GM23338 (cell line): ENCODE measurements around the gene TMEM125. TPM values are rescaled to one million over a fixed set of nuclear protein-coding genes. Genes with fewer than 3 reads are reported as not detected.

Experiments
- ATAC-seq: fragments of 200-7000 bp; cut with Tn5 transposase; 3 replicates; pipeline ENCODE4 v1.9.1; 2020
- DNase-seq: peaks from one replicate; pipeline ENCODE4 v3.0.0-alpha.2; 2015; ENCODE audit warnings: low spot score
- H2AFZ ChIP-seq: fragments of 200-600 bp; sonication (generic); 2 replicates; pipeline ENCODE4 v1.8.0; 2016; ENCODE audit warnings: antibody characterized with exemption, mild to moderate bottlenecking, moderate library complexity
- H3F3A ChIP-seq: fragments of 200-600 bp; sonication (generic); replicated peaks from 2 replicates; pipeline ENCODE4 v1.8.0; 2017; ENCODE audit warnings: antibody characterized with exemption, mixed run types, low read depth
- H3K27ac ChIP-seq: fragments of 200-600 bp; sonication (generic); 2 replicates; pipeline ENCODE4 v1.6.1; 2016; ENCODE audit warnings: low read depth
- H3K27me3 ChIP-seq: fragments of 200-600 bp; sonication (generic); 2 replicates; pipeline ENCODE4 v1.8.0; 2016; ENCODE audit warnings: mild to moderate bottlenecking, mixed run types, moderate library complexity; ENCODE audit not compliant: insufficient read depth
- H3K36me3 ChIP-seq: fragments of 200-600 bp; sonication (generic); 2 replicates; pipeline ENCODE4 v1.8.0; 2016; ENCODE audit warnings: mild to moderate bottlenecking; ENCODE audit not compliant: insufficient read depth
- H3K4me1 ChIP-seq: fragments of 200-600 bp; sonication (generic); 2 replicates; pipeline ENCODE4 v1.8.0; 2016; ENCODE audit warnings: mild to moderate bottlenecking, moderate library complexity; ENCODE audit not compliant: insufficient read depth
- H3K4me2 ChIP-seq: fragments of 200-600 bp; sonication (generic); 2 replicates; pipeline ENCODE4 v1.7.1; 2017; ENCODE audit warnings: mixed run types
- H3K4me3 ChIP-seq: fragments of 200-600 bp; sonication (generic); 2 replicates; pipeline ENCODE4 v1.6.1; 2016; ENCODE audit warnings: mixed run types
- H3K79me2 ChIP-seq: fragments of 200-600 bp; sonication (generic); replicated peaks from 2 replicates; pipeline ENCODE4 v1.8.0; 2017; ENCODE audit warnings: mild to moderate bottlenecking; ENCODE audit not compliant: insufficient read depth
- H3K9me2 ChIP-seq: fragments of 200-600 bp; sonication (generic); 2 replicates; pipeline ENCODE4 v1.8.0; 2017; ENCODE audit not compliant: insufficient read depth
- H4K20me1 ChIP-seq: fragments of 200-600 bp; sonication (generic); replicated peaks from 2 replicates; pipeline ENCODE4 v1.8.0; 2017; ENCODE audit warnings: mild to moderate bottlenecking; ENCODE audit not compliant: insufficient read depth
- H3K27ac Mint-ChIP-seq: 2 replicates; pipeline ENCODE4 v1.8.0; 2020; ENCODE audit warnings: inconsistent platforms, mild to moderate bottlenecking, moderate library complexity, mixed read lengths
- H3K27me3 Mint-ChIP-seq: 3 replicates; pipeline ENCODE4 v1.8.0; 2022; ENCODE audit warnings: low read depth, mild to moderate bottlenecking, moderate library complexity, mixed read lengths, inconsistent platforms; ENCODE audit not compliant: insufficient read depth, poor library complexity
- H3K36me3 Mint-ChIP-seq: 3 replicates; pipeline ENCODE4 v1.8.0; 2021; ENCODE audit warnings: low read depth, mild to moderate bottlenecking, inconsistent platforms, moderate library complexity, mixed read lengths
- H3K4me1 Mint-ChIP-seq: 3 replicates; pipeline ENCODE4 v1.8.0; 2020; ENCODE audit warnings: mild to moderate bottlenecking, inconsistent platforms, mixed read lengths
- H3K4me3 Mint-ChIP-seq: 3 replicates; pipeline ENCODE4 v1.8.0; 2021; ENCODE audit warnings: moderate library complexity, mild to moderate bottlenecking, inconsistent platforms, mixed read lengths
- H3K9me3 Mint-ChIP-seq: 3 replicates; pipeline ENCODE4 v1.8.0; 2020; ENCODE audit warnings: moderate library complexity, mild to moderate bottlenecking, inconsistent platforms, mixed read lengths
- CREB1 ChIP-seq: fragments of 250-450 bp; sonication (Bioruptor Pico); IDR thresholded peaks from 2 replicates; pipeline ENCODE4 v1.5.0; 2020; ENCODE audit warnings: low read depth, mild to moderate bottlenecking, moderate library complexity
- EZH2 ChIP-seq: fragments of 200-600 bp; sonication (generic); IDR thresholded peaks from one replicate; pipeline ENCODE4 v1.8.0; 2017; ENCODE audit warnings: antibody characterized with exemption, mild to moderate bottlenecking, low read depth; ENCODE audit not compliant: unreplicated experiment
- EZH2phosphoT487 ChIP-seq: fragments of 200-600 bp; sonication (generic); IDR thresholded peaks from one replicate; pipeline ENCODE4 v1.8.1; 2018; ENCODE audit warnings: antibody characterized with exemption; ENCODE audit not compliant: unreplicated experiment
- JUNB ChIP-seq: IDR thresholded peaks from one replicate; pipeline ENCODE4 v1.6.1; 2016; ENCODE audit warnings: antibody characterized with exemption; ENCODE audit not compliant: unreplicated experiment
- STAT1 ChIP-seq: IDR thresholded peaks from one replicate; pipeline ENCODE4 v1.6.1; 2016; ENCODE audit warnings: antibody characterized with exemption; ENCODE audit not compliant: unreplicated experiment
- polyA plus RNA-seq: library from polyadenylated mRNA; unstranded; fragments of >200 nt; fragmentation: Nextera tagmentation; extraction: Ambion mirVana; gene quantifications from 2 replicates; pipeline ENCODE4 v1.2.1, GENCODE V29; 2016
- total RNA-seq: library from RNA; depleted of rRNA; stranded (reverse); fragments of >200 nt; shearing (Covaris generic); gene quantifications from 2 replicates; pipeline ENCODE4 v1.2.3, GENCODE V29; 2014
- TF ChIP-seq, protein P1 (sequence below): fragments of 250-450 bp; sonication (Bioruptor Pico); IDR thresholded peaks from 2 replicates; pipeline ENCODE4 v1.5.0; 2020; ENCODE audit warnings: mild to moderate bottlenecking, moderate library complexity
- TF ChIP-seq, protein P2 (sequence below), 2 experiments: fragments of 200-600 bp in 1 of 2; sonication (generic) in 1 of 2; conservative IDR thresholded peaks; 2 replicates each; pipeline versions ENCODE4 v1.5.1 to v1.6.1; 2016 to 2017; ENCODE audit warnings: antibody characterized with exemption in 2 of 2, low read depth in 2 of 2, mild to moderate bottlenecking in 2 of 2, moderate library complexity in 1 of 2
- TF ChIP-seq, protein P3 (sequence below): IDR thresholded peaks from one replicate; pipeline ENCODE4 v1.6.1; 2018; ENCODE audit warnings: antibody characterized with exemption; ENCODE audit not compliant: unreplicated experiment

TMEM125 gene
- total and polyA plus RNA-seq, 2 experiments from 2014 or later, result 16.8 to 39.3 TPM

DNA sequence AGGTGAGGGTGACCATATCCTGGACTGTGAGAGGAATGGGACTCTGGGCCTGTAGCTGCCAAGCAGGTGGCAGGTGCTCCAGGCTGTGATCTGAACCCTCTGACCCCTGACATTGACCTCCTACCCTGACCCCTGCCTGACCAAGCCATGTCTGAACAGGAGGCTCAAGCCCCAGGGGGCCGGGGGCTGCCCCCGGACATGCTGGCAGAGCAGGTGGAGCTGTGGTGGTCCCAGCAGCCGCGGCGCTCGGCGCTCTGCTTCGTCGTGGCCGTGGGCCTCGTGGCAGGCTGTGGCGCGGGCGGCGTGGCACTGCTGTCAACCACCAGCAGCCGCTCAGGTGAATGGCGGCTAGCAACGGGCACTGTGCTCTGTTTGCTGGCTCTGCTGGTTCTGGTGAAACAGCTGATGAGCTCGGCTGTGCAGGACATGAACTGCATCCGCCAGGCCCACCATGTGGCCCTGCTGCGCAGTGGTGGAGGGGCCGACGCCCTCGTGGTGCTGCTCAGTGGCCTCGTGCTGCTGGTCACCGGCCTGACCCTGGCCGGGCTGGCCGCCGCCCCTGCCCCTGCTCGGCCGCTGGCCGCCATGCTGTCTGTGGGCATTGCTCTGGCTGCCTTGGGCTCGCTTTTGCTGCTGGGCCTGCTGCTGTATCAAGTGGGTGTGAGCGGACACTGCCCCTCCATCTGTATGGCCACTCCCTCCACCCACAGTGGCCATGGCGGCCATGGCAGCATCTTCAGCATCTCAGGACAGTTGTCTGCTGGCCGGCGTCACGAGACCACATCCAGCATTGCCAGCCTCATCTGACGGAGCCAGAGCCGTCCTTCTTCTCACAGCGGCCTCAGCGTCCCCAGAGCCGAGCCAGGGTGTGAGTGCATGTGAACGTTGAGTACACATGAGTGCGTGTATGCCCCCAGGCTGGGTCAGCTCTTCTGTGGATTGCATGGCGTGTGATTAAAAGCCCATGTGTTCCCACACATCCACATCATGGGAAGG lies 3.1 kb downstream of the TMEM125 start:
- Histone ChIP-seq H3K79me2 (0 out of 2 replicates have a peak, but pooled peaks cover 3% of the 10 kb centered on the region), H3K4me1 (peaks cover 16% of the 10 kb centered on the region), H3K4me3 (no peak overlapping the region), H4K20me1 (no peaks in the 10 kb centered on the region), H3K36me3 (no peaks in the 10 kb centered on the region), H3K27me3 (no peaks in the 10 kb centered on the region), H3K4me2 (no peak overlapping the region), H3F3A (0 out of 2 replicates have a peak, but pooled peaks cover 5% of the 10 kb centered on the region), H2AFZ (no peak overlapping the region), H3K9me2 (peaks cover 8% of the 10 kb centered on the region; the same call in 1 of the 2 replicates), H3K27ac (no peak overlapping the region)
- H3K27me3 Mint-ChIP-seq, result peaks cover 7% of the 10 kb centered on the region
- TF ChIP-seq CREB1 (CRISPR knock-in tag), result no peak
- TF ChIP-seq, protein P1, sequence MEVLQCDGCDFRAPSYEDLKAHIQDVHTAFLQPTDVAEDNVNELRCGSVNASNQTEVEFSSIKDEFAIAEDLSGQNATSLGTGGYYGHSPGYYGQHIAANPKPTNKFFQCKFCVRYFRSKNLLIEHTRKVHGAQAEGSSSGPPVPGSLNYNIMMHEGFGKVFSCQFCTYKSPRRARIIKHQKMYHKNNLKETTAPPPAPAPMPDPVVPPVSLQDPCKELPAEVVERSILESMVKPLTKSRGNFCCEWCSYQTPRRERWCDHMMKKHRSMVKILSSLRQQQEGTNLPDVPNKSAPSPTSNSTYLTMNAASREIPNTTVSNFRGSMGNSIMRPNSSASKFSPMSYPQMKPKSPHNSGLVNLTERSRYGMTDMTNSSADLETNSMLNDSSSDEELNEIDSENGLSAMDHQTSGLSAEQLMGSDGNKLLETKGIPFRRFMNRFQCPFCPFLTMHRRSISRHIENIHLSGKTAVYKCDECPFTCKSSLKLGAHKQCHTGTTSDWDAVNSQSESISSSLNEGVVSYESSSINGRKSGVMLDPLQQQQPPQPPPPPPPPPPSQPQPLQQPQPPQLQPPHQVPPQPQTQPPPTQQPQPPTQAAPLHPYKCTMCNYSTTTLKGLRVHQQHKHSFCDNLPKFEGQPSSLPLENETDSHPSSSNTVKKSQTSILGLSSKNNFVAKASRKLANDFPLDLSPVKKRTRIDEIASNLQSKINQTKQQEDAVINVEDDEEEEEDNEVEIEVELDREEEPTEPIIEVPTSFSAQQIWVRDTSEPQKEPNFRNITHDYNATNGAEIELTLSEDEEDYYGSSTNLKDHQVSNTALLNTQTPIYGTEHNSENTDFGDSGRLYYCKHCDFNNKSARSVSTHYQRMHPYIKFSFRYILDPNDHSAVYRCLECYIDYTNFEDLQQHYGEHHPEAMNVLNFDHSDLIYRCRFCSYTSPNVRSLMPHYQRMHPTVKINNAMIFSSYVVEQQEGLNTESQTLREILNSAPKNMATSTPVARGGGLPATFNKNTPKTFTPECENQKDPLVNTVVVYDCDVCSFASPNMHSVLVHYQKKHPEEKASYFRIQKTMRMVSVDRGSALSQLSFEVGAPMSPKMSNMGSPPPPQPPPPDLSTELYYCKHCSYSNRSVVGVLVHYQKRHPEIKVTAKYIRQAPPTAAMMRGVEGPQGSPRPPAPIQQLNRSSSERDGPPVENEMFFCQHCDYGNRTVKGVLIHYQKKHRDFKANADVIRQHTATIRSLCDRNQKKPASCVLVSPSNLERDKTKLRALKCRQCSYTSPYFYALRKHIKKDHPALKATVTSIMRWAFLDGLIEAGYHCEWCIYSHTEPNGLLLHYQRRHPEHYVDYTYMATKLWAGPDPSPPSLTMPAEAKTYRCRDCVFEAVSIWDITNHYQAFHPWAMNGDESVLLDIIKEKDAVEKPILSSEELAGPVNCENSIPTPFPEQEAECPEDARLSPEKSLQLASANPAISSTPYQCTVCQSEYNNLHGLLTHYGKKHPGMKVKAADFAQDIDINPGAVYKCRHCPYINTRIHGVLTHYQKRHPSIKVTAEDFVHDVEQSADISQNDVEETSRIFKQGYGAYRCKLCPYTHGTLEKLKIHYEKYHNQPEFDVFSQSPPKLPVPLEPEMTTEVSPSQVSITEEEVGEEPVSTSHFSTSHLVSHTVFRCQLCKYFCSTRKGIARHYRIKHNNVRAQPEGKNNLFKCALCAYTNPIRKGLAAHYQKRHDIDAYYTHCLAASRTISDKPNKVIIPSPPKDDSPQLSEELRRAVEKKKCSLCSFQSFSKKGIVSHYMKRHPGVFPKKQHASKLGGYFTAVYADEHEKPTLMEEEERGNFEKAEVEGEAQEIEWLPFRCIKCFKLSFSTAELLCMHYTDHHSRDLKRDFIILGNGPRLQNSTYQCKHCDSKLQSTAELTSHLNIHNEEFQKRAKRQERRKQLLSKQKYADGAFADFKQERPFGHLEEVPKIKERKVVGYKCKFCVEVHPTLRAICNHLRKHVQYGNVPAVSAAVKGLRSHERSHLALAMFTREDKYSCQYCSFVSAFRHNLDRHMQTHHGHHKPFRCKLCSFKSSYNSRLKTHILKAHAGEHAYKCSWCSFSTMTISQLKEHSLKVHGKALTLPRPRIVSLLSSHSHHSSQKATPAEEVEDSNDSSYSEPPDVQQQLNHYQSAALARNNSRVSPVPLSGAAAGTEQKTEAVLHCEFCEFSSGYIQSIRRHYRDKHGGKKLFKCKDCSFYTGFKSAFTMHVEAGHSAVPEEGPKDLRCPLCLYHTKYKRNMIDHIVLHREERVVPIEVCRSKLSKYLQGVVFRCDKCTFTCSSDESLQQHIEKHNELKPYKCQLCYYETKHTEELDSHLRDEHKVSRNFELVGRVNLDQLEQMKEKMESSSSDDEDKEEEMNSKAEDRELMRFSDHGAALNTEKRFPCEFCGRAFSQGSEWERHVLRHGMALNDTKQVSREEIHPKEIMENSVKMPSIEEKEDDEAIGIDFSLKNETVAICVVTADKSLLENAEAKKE, result no peak
- TF ChIP-seq, protein P2, sequence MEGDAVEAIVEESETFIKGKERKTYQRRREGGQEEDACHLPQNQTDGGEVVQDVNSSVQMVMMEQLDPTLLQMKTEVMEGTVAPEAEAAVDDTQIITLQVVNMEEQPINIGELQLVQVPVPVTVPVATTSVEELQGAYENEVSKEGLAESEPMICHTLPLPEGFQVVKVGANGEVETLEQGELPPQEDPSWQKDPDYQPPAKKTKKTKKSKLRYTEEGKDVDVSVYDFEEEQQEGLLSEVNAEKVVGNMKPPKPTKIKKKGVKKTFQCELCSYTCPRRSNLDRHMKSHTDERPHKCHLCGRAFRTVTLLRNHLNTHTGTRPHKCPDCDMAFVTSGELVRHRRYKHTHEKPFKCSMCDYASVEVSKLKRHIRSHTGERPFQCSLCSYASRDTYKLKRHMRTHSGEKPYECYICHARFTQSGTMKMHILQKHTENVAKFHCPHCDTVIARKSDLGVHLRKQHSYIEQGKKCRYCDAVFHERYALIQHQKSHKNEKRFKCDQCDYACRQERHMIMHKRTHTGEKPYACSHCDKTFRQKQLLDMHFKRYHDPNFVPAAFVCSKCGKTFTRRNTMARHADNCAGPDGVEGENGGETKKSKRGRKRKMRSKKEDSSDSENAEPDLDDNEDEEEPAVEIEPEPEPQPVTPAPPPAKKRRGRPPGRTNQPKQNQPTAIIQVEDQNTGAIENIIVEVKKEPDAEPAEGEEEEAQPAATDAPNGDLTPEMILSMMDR (conservative IDR thresholded peaks at IDR 0.05; ENCODE audit: low read depth in 2 of 2), result no peak
- no peak for TF ChIP-seq STAT1
- TF ChIP-seq, protein P3, sequence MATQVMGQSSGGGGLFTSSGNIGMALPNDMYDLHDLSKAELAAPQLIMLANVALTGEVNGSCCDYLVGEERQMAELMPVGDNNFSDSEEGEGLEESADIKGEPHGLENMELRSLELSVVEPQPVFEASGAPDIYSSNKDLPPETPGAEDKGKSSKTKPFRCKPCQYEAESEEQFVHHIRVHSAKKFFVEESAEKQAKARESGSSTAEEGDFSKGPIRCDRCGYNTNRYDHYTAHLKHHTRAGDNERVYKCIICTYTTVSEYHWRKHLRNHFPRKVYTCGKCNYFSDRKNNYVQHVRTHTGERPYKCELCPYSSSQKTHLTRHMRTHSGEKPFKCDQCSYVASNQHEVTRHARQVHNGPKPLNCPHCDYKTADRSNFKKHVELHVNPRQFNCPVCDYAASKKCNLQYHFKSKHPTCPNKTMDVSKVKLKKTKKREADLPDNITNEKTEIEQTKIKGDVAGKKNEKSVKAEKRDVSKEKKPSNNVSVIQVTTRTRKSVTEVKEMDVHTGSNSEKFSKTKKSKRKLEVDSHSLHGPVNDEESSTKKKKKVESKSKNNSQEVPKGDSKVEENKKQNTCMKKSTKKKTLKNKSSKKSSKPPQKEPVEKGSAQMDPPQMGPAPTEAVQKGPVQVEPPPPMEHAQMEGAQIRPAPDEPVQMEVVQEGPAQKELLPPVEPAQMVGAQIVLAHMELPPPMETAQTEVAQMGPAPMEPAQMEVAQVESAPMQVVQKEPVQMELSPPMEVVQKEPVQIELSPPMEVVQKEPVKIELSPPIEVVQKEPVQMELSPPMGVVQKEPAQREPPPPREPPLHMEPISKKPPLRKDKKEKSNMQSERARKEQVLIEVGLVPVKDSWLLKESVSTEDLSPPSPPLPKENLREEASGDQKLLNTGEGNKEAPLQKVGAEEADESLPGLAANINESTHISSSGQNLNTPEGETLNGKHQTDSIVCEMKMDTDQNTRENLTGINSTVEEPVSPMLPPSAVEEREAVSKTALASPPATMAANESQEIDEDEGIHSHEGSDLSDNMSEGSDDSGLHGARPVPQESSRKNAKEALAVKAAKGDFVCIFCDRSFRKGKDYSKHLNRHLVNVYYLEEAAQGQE, result no peak
- TF ChIP-seq EZH2phosphoT487, result no peak
- no peak for TF ChIP-seq JUNB
- TF ChIP-seq EZH2, result no peak
- H3K4me1 Mint-ChIP-seq, result peaks cover 33% of the 10 kb centered on the region
- H3K36me3 Mint-ChIP-seq, result peaks cover 22% of the 10 kb centered on the region
- no peak overlapping the region for H3K4me3 Mint-ChIP-seq
- DNase-seq (no peak), ATAC-seq (no peak)
- H3K9me3 Mint-ChIP-seq, result no peaks in the 10 kb centered on the region; the same call in 2 of the 3 replicates
- no peak overlapping the region for H3K27ac Mint-ChIP-seq
